NOMO-1 (cell line): Measurements from ENCODE around the gene TEFM.
"Not testable (repeated sequence)": the region's sequence is repeated elsewhere in the genome, so short reads cannot be mapped to it uniquely, and the experiment has no call there.

ENCODE experiments used
- DNase-seq, 2 experiments: peaks; one replicate each; lab custom pipeline; 2025; ENCODE audit not compliant: unreplicated experiment in 2 of 2; lab: John Stamatoyannopoulos, UW

Gene TEFM

GRCh38 chr17:30922235-30923030 lies 16.4 kb upstream of the TEFM start:
- peak in 1 of 2 experiments; percentile 30 for DNase-seq

- DNase-seq, result peak; percentile 47 to 73
Observed at GRCh38 chr17:30921544-30922196, 15.6 kb upstream of the TEFM start, which contains the start of gene ADAP2. Gene ADAP2, plus strand, starts transcription at chr17:30921945. Its CDS starts 70 bp downstream, at chr17:30922015.

GRCh38 chr17:30920683-30921543 lies 14.9 kb upstream of the TEFM start:
- DNase-seq, result peak in 1 of 2 experiments; percentile 40

GRCh38 chr17:30920282-30920681 lies 14.2 kb upstream of the TEFM start:
- DNase-seq, result no peak

- no peak for DNase-seq
Observed at GRCh38 chr17:30917050-30917449, 11.0 kb upstream of the TEFM start.

- no peak for DNase-seq
Observed at GRCh38 chr17:30915833-30916611, 10.0 kb upstream of the TEFM start.

- no peak for DNase-seq
Observed at GRCh38 chr17:30913955-30914354, 7.9 kb upstream of the TEFM start.

- DNase-seq, result not testable (repeated sequence)
Observed at GRCh38 chr17:30910151-30910550, 4.1 kb upstream of the TEFM start.

GRCh38 chr17:30908717-30909420 lies 2.8 kb upstream of the TEFM start:
- DNase-seq, result no peak

GRCh38 chr17:30905742-30906100 lies 317 bp downstream of the TEFM start:
- peak in 1 of 2 experiments; percentile 43 for DNase-seq

- no peak for DNase-seq
Observed at GRCh38 chr17:30897311-30897710, 8.7 kb downstream of the TEFM start.

GRCh38 chr17:30894236-30894635 lies 11.8 kb downstream of the TEFM start:
- DNase-seq, result no peak

GRCh38 chr17:30886187-30886586 lies 19.9 kb downstream of the TEFM start:
- DNase-seq, result no peak

- no peak for DNase-seq
Observed at GRCh38 chr17:30869005-30869404, 37.0 kb downstream of the TEFM start.

GRCh38 chr17:30864636-30865035 lies 41.4 kb downstream of the TEFM start:
- DNase-seq, result no peak

GRCh38 chr17:30858556-30859250 lies 47.3 kb downstream of the TEFM start:
- no peak for DNase-seq

GRCh38 chr17:30854146-30854545 lies 51.9 kb downstream of the TEFM start:
- DNase-seq, result no peak
